Smooth muscle cell (in vitro differentiated cells): ENCODE data around the gene ST3GAL5. TPM values are rescaled to one million over a fixed set of nuclear protein-coding genes. Genes with fewer than 3 reads are reported as not detected.

Source experiments
- DNase-seq: peaks from one replicate; lab custom pipeline; 2025; ENCODE audit not compliant: unreplicated experiment; lab: John Stamatoyannopoulos, UW
- H2AFZ ChIP-seq: fragments of 200-600 bp; sonication (generic); 2 replicates; pipeline ENCODE4 v1.6.0; 2016; ENCODE audit warnings: antibody characterized with exemption, low read depth, mild to moderate bottlenecking
- H3F3A ChIP-seq: fragments of 200-600 bp; sonication (generic); 2 replicates; pipeline ENCODE4 v1.6.0; 2017; ENCODE audit warnings: antibody characterized with exemption, low read depth
- H3K27ac ChIP-seq: fragments of 200-600 bp; sonication (generic); 2 replicates; pipeline ENCODE4 v1.5.1; 2016; ENCODE audit warnings: low read depth, mild to moderate bottlenecking
- H3K27me3 ChIP-seq: fragments of 200-600 bp; sonication (generic); 2 replicates; pipeline ENCODE4 v1.6.1; 2016; ENCODE audit warnings: low read depth, mild to moderate bottlenecking
- H3K36me3 ChIP-seq: fragments of 200-600 bp; sonication (generic); 2 replicates; pipeline ENCODE4 v1.5.1; 2016; ENCODE audit warnings: low read depth
- H3K4me1 ChIP-seq: fragments of 200-600 bp; sonication (generic); 2 replicates; pipeline ENCODE4 v1.5.1; 2016; ENCODE audit warnings: low read depth
- H3K4me2 ChIP-seq: fragments of 200-600 bp; sonication (generic); 2 replicates; pipeline ENCODE4 v1.6.0; 2016; ENCODE audit warnings: mild to moderate bottlenecking
- H3K4me3 ChIP-seq: fragments of 200-600 bp; sonication (generic); 2 replicates; pipeline ENCODE4 v1.5.1; 2016; ENCODE audit warnings: mild to moderate bottlenecking
- H3K79me2 ChIP-seq: fragments of 200-600 bp; sonication (generic); 2 replicates; pipeline ENCODE4 v1.6.0; 2016; ENCODE audit warnings: low read depth, mild to moderate bottlenecking
- H3K9ac ChIP-seq: fragments of 200-600 bp; sonication (generic); 2 replicates; pipeline ENCODE4 v1.6.0; 2016; ENCODE audit warnings: low read depth
- H3K9me3 ChIP-seq: fragments of 200-600 bp; sonication (generic); replicated peaks from 2 replicates; pipeline ENCODE4 v1.5.1; 2016; ENCODE audit warnings: low read depth
- H4K20me1 ChIP-seq: fragments of 200-600 bp; sonication (generic); 2 replicates; pipeline ENCODE4 v1.6.0; 2016; ENCODE audit warnings: low read depth
- WGBS: methylation state at CpG from one replicate; pipeline ENCODE4 v1.1.7; 2016; ENCODE audit warnings: low lambda C conversion rate; 5-methylcytosine and 5-hydroxymethylcytosine counted together
- polyA plus RNA-seq: library from polyadenylated mRNA; unstranded; fragments of >200 nt; fragmentation: Nextera tagmentation; extraction: Ambion mirVana; gene quantifications from 2 replicates; pipeline ENCODE4 v1.2.1, GENCODE V29; 2016
- total RNA-seq: library from RNA; depleted of rRNA; stranded (reverse); fragments of >200 nt; gene quantifications from 2 replicates; pipeline ENCODE4 v1.2.3, GENCODE V29; 2014
- TF ChIP-seq, protein P1 (sequence below): fragments of 200-600 bp; sonication (generic); IDR thresholded peaks from 2 replicates; pipeline ENCODE4 v1.5.1; 2017; ENCODE audit warnings: borderline replicate concordance, mild to moderate bottlenecking, antibody characterized with exemption; ENCODE audit not compliant: insufficient read depth, poor library complexity, severe bottlenecking

ST3GAL5 gene
- total and polyA plus RNA-seq, 2 experiments from 2014 or later = 10.9 to 26.4 TPM

- 47% methylated on average over 2 of the region's 2 CpGs for WGBS
- H4K20me1 ChIP-seq = no peaks in the 10 kb centered on the region
- H3K4me3 ChIP-seq = no peak overlapping the region
- no peaks in the 10 kb centered on the region for H3K36me3 ChIP-seq
- no peak overlapping the region for H3K9ac ChIP-seq
- no peak for DNase-seq
- H3K4me2 ChIP-seq = no peak overlapping the region
- H3K27ac ChIP-seq = no peak overlapping the region
- H3K27me3 ChIP-seq = no peaks in the 10 kb centered on the region
- no peaks in the 10 kb centered on the region for H3K9me3 ChIP-seq
- H2AFZ ChIP-seq = no peak overlapping the region
- TF ChIP-seq, protein P1, sequence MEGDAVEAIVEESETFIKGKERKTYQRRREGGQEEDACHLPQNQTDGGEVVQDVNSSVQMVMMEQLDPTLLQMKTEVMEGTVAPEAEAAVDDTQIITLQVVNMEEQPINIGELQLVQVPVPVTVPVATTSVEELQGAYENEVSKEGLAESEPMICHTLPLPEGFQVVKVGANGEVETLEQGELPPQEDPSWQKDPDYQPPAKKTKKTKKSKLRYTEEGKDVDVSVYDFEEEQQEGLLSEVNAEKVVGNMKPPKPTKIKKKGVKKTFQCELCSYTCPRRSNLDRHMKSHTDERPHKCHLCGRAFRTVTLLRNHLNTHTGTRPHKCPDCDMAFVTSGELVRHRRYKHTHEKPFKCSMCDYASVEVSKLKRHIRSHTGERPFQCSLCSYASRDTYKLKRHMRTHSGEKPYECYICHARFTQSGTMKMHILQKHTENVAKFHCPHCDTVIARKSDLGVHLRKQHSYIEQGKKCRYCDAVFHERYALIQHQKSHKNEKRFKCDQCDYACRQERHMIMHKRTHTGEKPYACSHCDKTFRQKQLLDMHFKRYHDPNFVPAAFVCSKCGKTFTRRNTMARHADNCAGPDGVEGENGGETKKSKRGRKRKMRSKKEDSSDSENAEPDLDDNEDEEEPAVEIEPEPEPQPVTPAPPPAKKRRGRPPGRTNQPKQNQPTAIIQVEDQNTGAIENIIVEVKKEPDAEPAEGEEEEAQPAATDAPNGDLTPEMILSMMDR = no peak
- H3K79me2 ChIP-seq = no peaks in the 10 kb centered on the region
- H3F3A ChIP-seq = peaks cover 5% of the 10 kb centered on the region
- no peaks in the 10 kb centered on the region for H3K4me1 ChIP-seq
Observed at GRCh38 chr2:85914922-85915321, 26.1 kb upstream of the ST3GAL5 start.

DNA sequence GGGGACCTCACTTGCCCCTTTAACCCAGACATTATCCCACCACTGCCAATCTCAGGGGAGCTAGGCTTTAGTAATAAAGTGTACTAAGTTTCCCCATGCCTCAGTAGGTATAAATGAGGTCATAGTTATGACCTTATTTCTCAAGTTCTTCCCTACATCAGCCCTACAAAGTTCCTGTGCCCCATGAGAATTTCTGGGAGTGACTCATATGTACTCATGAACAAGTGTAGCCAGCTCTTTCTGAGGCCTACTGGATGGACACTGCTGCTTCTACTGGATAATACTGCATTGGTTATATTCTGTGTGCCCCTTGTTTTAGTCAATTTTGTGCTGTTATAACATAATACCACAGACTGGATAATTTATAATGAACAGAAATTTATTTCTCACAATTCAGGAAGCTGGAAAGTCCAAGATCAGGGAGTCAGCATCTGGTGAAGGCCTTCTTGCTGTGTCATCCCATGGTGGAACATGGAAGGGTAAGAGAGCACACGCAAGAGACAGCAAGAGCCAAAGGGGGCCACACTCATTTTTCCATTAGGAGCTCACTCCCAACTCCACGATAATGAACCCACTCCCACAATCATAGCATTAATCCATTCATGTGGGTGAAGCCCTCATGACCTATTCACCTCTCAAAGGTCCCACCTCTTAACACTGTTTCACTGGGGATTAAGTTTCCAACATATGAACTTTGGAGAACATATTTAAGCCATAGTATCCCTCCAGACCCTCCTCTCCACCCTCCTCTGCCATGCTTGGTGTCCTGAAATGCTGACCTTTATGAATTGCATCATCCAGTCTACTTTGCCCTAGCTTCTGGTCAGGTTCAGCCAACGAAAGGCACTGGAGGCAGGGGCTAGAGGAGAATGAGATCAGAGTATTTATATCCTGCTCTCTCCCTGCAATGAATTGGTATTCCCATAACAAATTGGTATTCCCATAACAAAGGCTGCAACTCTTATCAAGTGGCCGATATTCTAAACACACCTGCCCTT, 25.4 kb upstream of the ST3GAL5 start:
- no peak for DNase-seq
- Histone ChIP-seq H3K27me3 (no peaks in the 10 kb centered on the region), H3K4me2 (no peak overlapping the region), H3K79me2 (no peaks in the 10 kb centered on the region), H3K4me3 (no peak overlapping the region), H3K9me3 (no peaks in the 10 kb centered on the region), H3K27ac (no peak overlapping the region), H3K36me3 (no peaks in the 10 kb centered on the region), H3K4me1 (no peaks in the 10 kb centered on the region), H3K9ac (no peak overlapping the region), H3F3A (peaks cover 5% of the 10 kb centered on the region), H2AFZ (no peak overlapping the region), H4K20me1 (no peaks in the 10 kb centered on the region)
- TF ChIP-seq, protein P1 = no peak
- 73% methylated on average over 4 of the region's 4 CpGs for WGBS

DNA sequence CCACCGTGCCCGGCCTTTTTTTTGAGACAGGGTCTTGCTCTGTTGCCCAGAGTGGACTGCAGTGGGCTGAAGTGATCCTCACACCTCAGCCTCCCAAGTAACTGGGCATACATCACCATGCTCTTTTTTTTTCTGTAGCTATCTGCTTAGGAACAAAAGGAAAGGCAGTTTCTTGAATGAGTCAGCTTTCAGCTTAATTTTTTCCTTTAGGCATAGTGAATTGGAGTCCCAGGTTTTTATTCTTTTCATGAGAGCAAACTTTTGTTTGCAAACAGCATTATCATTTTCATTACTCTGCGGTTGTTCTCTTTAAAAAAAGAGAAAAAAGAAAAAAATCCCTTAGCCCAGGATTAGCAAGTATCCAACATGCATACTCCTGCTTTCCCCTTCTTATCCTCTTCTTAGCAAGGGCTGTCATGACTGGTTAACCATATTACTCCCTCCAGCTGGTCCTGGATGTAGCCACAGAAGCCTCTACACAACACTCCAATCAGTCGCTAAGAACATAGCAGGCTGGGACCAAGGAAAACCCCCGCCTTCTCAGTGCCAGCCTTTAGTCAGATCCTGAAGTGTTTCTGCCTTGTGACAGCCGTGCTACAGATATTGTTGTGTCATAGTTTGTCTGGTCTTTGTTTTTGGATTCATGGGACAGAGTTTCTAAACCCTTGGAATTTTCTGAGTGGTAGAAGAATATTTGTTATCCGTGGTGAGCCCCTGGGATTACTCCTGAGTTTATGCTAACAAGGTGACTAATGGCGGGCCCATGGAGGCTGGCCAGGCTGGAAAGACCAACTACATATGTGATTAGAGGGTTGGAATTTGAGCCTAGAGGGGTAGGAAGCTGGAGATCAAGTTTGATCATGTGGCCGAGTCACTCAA, 23.3 kb upstream of the ST3GAL5 start:
- H3K4me2 ChIP-seq = peak overlapping the region; percentile 1
- H3K27me3 ChIP-seq = no peaks in the 10 kb centered on the region
- peak; percentile 33 for DNase-seq
- TF ChIP-seq, protein P1 = no peak
- H3F3A ChIP-seq = peaks cover 5% of the 10 kb centered on the region
- 24% methylated on average over 9 of the region's 9 CpGs for WGBS
- no peaks in the 10 kb centered on the region for H3K36me3 ChIP-seq
- peak overlapping the region; percentile 90 for H3K27ac ChIP-seq
- H4K20me1 ChIP-seq = no peaks in the 10 kb centered on the region
- no peak overlapping the region for H2AFZ ChIP-seq
- H3K4me3 ChIP-seq = no peak overlapping the region
- H3K4me1 ChIP-seq = no peaks in the 10 kb centered on the region
- H3K9me3 ChIP-seq = no peaks in the 10 kb centered on the region
- H3K79me2 ChIP-seq = no peaks in the 10 kb centered on the region
- H3K9ac ChIP-seq = peak overlapping the region; percentile 61
